A204.1 (cell line): ENCODE data around the gene ATAD3A.
"Not testable (repeated sequence)": the region's sequence is repeated elsewhere in the genome, so short reads cannot be mapped to it uniquely, and the experiment has no call there.

Experiments used
- FAIRE-seq: peaks from 2 replicates; lab custom pipeline; 2012; peaks lifted over from hg19 to GRCh38; lab: Jason Lieb, UNC

Gene ATAD3A

DNA sequence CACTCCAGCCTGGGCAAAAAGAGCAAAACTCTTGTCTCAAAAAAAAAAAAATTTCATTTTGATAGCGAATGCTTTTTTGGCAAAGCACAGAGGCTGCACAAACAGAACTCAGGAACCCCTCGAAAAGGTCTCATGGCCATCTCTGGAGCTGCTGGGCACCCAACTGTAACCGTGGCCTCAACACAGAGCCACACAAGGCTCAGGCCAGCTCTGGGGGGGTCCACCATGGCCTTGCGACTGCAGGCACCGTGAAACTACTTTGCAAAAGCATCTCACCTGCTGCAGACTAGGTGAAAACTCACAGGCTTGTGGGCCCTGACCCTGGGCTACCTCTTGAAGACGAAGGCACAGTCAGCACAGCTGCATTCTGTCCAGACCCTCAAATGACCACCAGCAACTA is 44.5 kb downstream of the ATAD3A start:
- no peak for FAIRE-seq

DNA sequence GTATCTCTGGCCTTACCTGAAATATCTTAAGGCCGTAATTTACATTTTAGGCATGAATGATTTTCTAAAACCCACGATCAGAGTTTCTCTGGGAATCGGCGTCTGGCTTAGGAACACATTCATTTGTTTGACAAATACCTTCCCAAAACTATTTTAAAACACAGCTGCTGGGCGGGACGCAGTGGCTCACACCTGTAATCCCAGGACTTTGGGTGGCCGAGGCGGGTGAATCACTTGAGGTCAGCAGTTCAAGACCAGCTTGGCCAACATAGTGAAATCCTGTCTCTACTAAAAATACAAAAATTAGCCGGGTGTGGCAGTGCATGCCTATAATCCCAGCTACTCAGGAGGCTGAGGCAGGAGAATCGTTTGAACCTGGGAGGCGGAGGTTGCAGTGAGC is 45.0 kb downstream of the ATAD3A start:
- not testable (repeated sequence) for FAIRE-seq

DNA sequence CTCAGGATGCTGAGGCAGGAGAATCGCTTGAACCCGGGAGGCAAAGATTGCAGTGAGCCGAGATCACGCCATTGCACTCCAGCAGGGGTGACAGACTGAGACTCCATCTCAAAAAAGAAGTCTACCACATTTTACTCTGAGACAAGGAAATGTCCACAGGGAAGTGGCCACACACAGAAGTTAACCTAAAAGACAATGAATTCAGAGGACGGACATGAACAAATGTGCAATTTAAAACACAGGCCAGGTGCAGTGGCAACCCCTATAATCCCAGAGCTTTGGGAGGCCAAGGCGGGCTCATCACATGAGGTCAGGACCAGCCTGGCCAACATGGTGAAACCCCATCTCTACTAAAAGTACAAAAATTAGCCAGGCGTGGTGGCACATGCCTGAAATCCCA is 45.7 kb downstream of the ATAD3A start:
- not testable (repeated sequence) for FAIRE-seq

DNA sequence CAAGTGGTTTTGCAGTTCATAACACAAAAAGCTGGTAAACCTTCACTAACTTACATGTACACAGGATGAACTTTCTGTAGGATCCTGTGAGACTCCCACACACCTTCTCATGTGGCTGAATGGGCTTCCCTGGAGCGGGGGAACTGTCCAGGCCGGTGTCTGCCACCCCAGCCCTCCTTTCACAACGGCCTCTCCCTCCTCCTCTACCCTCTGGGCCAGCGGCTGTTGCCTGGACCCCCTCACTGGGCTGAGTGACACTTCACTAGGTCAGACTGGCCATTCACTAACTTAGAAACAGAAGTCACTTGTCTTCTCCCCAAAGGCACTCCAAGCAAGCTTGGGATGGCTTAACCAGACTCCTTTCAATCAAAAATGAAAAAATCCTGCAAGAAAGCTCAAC is 46.6 kb downstream of the ATAD3A start:
- FAIRE-seq: no peak

DNA sequence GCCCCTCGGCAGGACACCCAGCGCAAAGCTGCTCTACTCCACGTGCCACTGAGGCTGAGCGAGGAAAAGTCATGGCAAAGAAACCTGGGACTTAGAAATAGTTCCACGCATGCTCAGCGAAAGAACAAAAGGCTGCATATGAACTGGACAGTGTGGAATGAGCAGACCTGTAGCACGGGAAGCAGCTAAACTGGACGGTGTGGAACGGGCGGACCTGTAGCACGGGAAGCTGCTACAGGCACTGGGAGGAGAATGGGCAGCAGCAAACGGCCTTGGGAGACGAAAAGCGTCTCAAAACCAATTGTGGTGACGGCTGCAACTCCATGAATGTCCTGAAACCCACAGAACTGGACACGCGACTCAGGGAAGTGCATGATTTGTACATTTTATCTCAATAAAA is 47.1 kb downstream of the ATAD3A start:
- no peak for FAIRE-seq

DNA sequence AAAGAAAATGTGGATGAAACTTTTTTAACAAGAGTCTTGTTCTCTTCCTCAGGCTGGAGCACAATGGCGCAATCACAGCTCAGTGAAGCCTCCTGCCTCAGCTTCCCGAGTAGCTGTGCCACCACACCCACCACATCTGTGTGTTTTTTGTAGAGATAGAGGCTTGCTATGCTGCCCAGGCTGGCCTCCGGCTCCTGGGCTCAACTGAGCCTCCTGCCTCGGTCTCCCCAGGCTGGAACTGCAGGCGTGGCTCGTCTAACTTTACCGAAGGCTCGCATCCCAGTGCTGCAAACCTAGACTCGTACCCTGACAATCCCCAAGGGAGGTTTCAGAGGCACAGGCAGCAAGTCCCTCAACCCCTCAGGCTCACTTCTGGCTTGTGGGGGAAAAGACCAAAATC is 48.2 kb downstream of the ATAD3A start:
- no peak for FAIRE-seq

DNA sequence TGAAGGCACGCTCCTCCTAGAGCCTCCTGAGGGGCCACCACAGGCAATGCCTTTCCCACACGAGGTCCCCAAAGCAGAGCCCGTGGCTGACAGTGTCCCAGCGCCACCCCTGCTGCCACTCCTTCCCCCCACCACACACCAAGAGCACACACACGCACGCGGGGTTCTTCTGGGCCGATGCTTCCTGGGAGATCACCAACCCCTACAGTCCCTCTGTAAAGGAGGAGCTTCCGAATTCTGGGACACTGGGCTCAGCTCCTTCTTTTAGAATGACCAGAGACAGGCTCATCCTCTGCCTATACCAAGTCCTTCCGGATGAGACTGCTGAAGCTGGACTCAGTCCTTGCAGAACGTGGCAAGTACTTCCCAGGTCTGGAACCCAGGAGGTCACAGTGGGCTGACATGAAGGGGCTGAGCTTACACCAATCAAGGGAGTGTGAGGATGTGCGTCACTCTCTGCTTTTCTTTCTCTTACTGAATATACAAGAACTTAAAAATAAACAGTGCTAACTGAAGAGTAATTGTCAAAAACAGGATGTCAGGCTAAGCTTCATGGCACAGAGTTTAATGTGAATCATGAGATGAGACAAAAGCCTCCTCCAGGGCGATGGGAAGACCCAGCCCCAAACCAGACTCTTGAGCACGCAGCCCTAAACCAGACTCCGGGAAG is 50.0 kb downstream of the ATAD3A start:
- FAIRE-seq: no peak

DNA sequence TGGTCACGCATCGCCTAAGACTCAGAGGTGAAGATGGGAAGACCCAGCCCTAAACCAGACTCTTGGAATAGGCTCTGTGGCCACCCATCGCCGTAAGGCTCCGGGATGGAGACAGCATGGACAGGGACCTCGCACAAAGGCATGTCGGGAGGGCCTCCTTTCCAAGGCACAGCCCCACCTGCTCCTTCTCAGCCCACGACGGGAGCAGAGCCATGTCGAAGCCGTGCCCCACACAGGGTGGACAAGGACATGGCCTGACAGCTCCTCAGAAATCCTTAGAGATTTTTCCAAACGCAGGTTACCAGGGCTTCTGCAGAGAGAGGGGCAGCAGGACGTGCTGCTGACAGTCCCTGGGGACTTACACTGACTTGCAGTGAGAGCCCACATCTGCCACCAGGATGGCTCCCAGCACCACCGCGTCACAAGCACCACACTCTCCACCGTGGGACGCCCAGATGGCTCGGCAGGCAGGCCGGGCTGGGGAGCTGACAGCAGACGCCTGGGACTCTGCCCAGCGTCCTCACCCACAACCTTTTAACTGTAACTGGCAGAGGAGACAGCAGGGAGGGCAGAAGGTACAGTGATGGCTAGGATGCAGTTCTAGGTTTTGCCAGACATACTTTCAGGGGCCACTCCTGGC is 50.7 kb downstream of the ATAD3A start:
- no peak for FAIRE-seq

DNA sequence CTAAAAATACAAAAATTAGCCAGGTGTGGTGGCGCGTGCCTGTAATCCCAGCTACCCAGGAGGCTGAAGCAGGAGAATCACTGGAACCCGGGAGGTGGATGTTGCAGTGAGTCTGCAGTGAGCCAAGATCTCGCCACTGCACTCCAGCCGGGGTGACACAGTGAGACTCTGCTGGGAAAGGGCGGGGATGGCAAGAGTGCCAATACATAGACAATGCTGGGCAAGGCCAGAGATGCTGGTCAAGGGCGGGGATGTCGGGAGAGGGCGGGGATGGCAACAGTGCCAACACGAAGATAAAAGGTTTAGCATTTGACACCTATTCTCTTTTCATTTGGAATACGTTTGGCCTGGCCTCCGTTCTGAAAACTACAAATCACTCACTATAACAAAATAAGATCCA is 51.7 kb downstream of the ATAD3A start:
- FAIRE-seq: no peak

DNA sequence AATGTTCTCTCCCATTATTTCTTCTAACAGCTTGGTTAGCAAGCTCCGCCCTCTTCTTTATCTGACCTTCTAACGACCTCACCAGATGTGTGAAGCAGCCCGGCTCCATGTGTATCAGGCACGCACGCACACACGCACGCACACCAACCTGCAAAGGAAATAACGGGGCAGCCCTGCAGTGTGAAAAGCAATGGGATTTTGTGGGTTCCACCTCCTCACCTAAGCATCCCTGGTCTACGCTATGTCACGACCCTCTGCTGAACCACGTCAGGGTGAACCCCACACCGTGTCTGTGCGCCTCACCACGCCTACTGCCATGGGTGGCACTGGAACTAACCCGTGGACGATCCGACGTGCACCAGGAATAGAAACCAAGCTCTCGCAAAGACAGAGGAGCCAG is 52.3 kb downstream of the ATAD3A start:
- no peak for FAIRE-seq

DNA sequence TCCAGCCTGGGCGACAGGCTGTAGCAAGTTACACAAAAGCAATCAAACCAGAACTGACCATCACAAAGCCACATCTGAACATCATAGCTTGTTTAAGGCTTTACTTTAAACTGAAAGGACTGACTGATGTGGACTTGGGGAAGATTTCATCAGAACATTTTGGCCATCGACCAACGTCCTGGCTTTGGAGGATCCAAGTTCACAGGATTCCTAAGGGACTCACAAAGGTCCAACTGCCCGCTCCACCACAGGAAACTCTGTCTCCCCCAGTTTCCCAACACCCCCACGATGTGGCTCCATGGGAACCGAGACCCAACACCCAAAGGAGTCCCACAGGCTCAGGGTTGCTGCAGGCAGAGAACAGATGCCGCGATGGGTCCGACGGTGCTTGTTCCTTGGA is 53.4 kb downstream of the ATAD3A start:
- no peak for FAIRE-seq

DNA sequence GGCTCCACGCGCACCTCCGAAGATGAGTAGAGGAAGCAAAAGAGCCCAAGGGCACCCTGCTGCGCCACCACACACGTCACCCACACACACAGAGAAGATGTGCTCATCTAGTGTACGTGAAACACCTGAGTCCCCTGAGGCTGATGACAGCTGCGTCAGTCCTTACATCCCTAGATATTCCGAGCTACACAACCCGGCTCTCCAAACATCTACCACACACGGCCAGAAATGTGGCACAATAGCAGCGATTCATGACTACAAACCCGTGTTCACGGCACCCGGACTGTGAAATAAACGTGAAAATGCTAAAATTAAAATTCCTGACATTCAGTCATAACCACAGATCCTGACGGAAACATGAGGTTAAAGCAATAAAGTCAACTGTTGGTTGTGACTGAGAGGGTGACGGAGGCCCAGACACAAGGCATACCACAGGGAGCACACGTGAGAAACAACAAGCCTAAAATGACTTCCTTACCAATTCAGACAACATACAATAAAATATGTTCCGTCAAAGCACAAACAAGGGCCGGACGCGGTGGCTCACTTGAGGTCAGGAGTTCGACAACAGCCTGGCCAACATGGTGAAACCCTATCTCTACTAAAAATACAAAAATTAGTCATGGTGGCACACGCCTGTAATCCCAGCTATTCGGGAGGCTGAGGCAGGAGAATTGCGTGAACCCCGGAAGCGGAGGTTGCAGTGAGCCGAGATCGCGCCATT is 55.4 kb downstream of the ATAD3A start:
- FAIRE-seq: no peak

DNA sequence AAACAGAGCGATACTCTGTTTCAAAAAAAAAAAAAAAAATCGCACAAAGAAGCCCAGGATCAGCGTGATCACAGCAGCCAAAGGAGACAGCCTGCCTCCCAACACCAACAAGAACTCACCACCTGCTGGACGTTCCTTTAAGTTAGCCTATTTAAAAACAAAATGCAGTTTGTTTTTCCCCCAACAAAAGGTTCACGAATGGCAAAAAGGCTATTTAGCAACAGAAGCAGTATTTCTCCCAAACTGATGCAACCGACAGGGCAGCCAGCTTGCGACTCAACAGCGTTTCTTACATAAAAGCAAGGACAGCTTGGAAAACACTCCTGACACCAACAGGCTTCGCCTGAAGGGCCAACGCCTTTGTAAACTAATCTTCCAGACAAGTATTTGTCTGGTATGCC is 55.9 kb downstream of the ATAD3A start:
- no peak for FAIRE-seq

DNA sequence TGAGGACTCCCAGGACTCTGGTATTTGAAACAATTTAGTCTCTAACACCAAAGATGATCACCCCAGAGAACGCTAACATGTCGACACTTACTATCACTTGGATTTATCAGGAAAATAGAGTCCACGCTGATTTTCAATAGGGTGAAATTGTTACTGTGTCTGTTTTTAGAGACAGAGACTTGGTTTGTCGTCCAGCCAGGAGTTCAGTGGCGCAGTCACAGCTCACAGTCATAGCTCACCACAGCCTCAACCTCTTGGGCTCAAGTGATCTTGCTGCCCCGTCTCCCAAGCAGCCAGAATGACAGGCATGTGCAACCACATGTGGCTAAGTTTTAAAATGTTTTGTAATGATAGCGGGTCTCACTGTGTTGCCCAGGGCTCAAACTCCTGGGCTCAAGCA is 57.4 kb downstream of the ATAD3A start:
- FAIRE-seq: no peak

DNA sequence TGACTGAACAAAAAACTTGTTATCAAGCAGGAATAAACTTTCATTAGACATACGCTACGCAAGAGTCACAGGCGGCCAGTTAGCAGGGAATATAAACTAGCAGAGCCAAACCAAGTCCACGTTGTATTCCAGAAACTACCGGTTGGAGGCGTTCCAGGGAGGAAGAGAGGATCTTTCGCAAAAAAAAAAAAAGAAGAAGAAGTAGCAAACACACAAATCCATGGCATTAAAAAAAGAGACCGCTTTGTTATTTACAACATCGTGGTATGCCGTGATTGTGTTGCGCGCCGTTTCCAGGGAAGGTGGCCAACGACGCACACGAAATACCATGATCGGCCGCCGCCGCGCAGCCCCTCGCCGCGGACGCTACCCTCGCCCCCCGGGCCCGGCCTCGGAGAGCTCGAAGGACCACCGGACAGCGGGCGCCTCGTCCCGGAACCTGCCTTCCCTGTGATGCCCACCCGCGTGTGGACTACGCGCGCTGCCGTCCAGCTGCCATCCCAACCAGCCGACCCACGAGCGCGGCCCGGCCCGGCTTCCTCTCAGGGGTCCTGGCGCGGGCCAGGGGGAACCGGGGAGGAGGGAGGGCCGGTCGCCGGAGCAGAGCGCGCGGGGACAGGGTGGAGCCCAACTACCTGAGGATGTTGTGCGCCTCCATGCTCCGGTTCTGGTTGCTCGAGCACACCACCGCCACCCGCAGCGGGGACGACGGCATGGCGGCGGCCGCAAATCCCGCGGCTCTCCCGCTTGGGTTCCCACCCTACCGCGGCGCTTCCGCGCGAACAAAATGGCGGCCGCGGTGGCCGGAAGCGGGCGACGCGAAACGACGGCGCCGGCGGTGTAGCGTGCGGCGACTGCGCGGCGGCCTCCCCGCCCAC is 62.1 kb downstream of the ATAD3A start:
- FAIRE-seq: no peak

DNA sequence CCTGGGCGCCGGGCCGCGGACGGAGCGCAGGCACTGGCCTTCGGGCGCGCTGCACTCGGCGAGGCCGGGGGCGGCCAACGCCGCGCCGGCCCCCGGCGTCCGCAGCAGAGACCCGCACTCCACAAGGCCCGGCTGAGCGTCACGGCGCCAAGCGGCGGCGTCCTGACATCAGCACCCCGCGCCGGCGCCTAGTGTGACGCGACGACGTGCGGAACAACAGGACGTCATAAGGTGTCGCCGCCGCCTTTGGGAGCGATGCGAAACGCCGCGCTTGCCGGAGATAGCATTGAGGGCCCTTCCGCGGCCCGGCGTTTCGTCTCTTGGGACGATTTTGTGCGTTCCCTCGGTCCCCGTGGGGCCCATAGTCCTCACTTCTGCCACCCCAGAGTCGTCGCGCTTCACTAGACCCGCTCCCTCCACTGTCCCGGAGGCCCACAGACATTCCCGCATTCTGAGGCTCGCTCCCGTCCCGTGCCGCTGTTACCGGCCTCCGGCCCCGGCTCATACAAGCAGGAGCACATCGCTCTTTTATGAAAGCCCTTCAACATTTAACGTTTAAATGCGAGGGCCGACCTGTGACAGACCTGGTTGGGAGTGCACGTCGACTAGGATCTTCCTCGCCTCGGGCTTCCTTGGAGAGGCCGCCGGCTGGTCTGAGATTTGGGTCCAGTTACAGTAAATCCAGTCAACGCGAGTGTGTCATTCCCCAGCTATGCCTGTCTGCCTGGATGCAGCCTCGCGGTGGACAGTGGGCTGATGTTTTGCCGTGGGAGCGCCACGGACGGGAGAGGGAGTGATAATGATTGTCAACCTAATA is 63.0 kb downstream of the ATAD3A start, which contains the start of gene SSU72:
TSS of gene SSU72 (minus strand) at position 143 of the 817 bp plus-strand sequence. CDS start 306 bp downstream, outside the sequence.
- no peak for FAIRE-seq

DNA sequence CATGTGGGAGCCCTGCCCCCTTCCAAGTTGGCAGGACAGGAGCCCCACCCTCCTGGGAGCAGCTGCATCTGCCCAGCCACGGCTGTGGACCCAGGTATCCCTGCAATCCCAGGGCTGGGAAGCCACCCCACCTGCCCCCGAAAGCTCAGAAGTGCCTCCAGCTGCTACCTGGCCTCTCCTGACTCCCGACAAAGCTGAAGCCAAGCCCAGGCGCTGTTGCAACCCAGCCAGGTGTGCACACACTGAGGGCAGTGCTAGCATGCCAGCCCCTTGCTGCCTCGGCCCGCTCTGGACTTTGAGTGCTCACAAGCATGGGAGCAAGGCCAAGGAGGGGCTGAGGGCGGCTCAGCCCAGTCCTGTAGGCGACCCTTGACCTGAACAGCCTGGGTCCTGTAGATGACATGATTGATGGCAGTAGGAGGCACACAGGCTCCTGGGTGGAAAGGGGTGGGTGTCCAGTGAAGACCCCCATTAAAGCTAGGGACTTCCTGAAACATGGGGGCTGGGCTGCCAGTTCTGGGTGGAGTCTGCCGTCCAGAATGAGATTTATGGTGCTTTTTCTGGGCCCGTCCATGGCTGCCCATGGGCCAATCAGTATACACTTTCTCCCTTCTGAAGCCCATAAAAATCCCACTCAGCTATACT is 65.5 kb downstream of the ATAD3A start:
- FAIRE-seq: no peak

DNA sequence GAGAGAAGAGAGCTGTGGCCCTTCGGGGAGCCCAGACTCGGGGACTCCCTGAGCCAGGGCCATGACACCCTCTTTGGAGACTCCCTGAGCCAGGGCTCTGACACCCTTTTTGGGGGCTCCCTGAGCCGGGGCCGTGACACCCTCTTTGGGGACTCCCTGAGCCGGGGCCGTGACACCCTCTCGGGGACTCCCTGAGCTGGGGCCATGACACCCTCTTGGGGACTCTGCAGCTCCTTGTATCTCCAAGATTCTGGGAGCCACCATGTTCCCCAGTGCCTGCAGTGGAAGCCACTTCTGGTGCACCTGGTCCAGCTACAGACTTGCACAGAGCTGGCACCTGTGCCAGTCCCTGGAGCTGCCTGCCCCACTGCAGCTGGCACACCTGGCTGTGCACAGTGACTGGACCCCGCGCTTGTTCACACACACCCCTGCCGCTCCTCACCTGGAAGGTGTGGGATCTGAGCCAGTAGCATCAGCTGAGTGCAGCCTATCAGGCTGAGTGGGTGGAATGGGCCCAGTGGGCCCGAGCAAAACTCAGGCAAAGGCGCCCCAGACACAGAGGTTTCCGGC is 66.5 kb downstream of the ATAD3A start:
- no peak for FAIRE-seq

DNA sequence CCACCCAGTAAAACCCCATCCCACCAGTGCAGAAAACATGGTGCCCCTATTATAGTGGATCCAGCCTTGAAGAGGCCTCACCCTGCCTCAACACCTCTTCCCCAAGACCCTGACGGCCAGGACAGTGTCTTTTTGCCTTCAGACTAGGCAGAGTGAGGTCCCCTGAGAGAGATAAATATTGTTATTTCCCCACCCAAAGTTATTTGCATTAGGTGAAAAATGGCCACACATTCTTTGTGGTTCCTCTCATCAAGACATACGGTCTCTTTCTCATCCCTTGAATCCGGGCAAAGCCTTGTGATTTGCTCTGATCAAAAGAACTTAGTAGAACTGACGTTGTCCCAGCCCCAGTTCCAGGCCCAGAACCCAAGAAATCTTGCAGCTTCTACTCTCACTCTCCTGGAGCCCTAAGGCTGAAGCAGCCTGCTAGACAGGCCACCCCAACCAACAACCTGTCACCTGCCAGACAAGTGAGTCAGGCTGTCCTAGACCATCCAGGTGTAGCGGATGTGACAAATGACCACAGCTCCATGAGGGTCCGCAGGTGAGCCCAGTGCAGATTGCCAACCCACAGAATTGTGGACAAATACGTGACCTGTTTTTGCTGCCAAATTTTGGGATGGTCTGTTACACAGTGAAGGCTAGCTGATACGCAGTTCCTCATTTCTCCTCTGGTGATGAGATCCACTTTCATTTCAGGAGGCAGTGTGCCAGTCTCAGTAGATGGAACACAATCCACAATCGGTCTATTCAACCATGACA is 70.8 kb downstream of the ATAD3A start:
- FAIRE-seq: no peak
